Measurements from ENCODE around the gene CDC42BPB. TPM values are rescaled to one million over a fixed set of nuclear protein-coding genes. Genes with fewer than 3 reads are reported as not detected.
A peak's percentile ranks its signal among the peaks of the same experiment; 100 is the strongest.

The CDC42BPB gene
- total and polyA plus RNA-seq, 2 of the 13 experiments (the other 11 are each of a cell fraction or from before 2014, with no cell fraction given) = 19.7 to 32.3 TPM

DNA sequence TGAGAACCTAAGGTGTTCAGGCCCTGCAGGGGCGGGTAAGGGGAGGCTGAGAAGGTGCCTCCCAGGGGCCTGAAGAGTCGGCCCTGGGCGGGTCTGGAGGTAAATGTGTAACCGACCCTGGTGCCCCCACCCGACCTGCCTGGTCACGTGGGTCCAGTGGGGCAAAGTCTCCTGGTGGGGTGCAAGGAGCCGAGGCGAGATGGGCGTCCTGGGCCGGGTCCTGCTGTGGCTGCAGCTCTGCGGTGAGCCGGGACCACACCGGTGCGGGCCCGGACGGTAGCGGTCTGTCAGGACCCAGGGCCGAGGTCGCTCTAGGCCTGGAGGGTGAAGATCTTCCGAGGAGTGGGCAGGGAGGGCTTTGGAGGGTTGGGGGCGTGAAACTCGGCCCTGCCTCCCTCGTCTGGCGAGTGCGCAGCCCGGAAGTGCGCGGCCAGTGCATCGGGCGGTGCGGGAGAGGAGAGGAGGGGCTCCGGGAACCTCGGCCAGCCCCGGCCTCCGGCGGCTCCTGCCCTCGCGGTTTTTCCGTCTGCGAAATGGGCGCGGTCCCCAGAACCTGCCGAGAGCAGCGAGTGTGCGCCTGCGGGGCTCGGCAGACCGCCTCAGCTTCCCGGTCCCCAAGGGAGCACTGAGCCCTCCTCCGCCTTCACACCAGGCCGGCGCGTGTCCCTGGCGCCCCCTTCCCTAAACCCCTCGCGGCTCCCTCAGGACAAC, 134.7 kb downstream of the CDC42BPB start, which contains the start of gene AMN (continued):
- TF ChIP-seq ZNF737 (CRISPR knock-in tag; IDR thresholded peaks at IDR 0.05; ENCODE audit: borderline replicate concordance) (no peak), TRIM24 (CRISPR knock-in tag; IDR thresholded peaks at IDR 0.05) (no peak), SUZ12 (IDR thresholded peaks at IDR 0.05; ENCODE audit: low read depth, low read length) (no peak), GFI1 (CRISPR knock-in tag; IDR thresholded peaks at IDR 0.05; ENCODE audit: borderline replicate concordance) (no peak; the same call in 1 of the 2 replicates), HDAC1 (CRISPR knock-in tag; IDR thresholded peaks at IDR 0.05) (peak; percentile 92), ZNF367 (CRISPR knock-in tag; IDR thresholded peaks at IDR 0.05; ENCODE audit: borderline replicate concordance) (peak; percentile 77; the same call in 1 of the 2 replicates), RBM22 (optimal IDR thresholded peaks at IDR 0.05; ENCODE audit: low read length) (no peak), DNMT1 (CRISPR knock-in tag; IDR thresholded peaks at IDR 0.05) (peak; percentile 48; the same call in 1 of the 2 replicates), ZKSCAN1 (IDR thresholded peaks at IDR 0.05; ENCODE audit: low read length) (no peak), YY1 (IDR thresholded peaks at IDR 0.05; ENCODE audit: insufficient read depth, insufficient replicate concordance, low read depth, low read length) (peak; percentile 58), ZNF792 (CRISPR knock-in tag; IDR thresholded peaks at IDR 0.05) (peak; percentile 94), ZSCAN22 (CRISPR knock-in tag; IDR thresholded peaks at IDR 0.05) (no peak), NFKBIZ (CRISPR knock-in tag; IDR thresholded peaks at IDR 0.05) (no peak), MEF2D (CRISPR knock-in tag; IDR thresholded peaks at IDR 0.05) (0 out of 2 replicates have a peak, but pooled peaks have one; percentile 70), ZNF75D (CRISPR knock-in tag; IDR thresholded peaks at IDR 0.05; ENCODE audit: borderline replicate concordance) (no peak), CREB1 (IDR thresholded peaks at IDR 0.05) (no peak), CREB1 (CRISPR knock-in tag; IDR thresholded peaks at IDR 0.05) (no peak), BATF2 (CRISPR knock-in tag; IDR thresholded peaks at IDR 0.05) (no peak; the same call in 1 of the 2 replicates), GATAD2A (CRISPR knock-in tag; IDR thresholded peaks at IDR 0.05) (peak; percentile 52), ZNF382 (CRISPR knock-in tag; IDR thresholded peaks at IDR 0.05; ENCODE audit: borderline replicate concordance) (no peak), SETDB1 (CRISPR knock-in tag; IDR thresholded peaks at IDR 0.05; ENCODE audit: borderline replicate concordance) (no peak), HOXD1 (CRISPR knock-in tag; IDR thresholded peaks at IDR 0.05) (peak; percentile 21; the same call in 1 of the 2 replicates)
- TF ChIP-seq, protein P1, sequence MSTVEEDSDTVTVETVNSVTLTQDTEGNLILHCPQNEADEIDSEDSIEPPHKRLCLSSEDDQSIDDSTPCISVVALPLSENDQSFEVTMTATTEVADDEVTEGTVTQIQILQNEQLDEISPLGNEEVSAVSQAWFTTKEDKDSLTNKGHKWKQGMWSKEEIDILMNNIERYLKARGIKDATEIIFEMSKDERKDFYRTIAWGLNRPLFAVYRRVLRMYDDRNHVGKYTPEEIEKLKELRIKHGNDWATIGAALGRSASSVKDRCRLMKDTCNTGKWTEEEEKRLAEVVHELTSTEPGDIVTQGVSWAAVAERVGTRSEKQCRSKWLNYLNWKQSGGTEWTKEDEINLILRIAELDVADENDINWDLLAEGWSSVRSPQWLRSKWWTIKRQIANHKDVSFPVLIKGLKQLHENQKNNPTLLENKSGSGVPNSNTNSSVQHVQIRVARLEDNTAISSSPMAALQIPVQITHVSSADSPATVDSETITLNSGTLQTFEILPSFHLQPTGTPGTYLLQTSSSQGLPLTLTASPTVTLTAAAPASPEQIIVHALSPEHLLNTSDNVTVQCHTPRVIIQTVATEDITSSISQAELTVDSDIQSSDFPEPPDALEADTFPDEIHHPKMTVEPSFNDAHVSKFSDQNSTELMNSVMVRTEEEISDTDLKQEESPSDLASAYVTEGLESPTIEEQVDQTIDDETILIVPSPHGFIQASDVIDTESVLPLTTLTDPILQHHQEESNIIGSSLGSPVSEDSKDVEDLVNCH (CRISPR knock-in tag; IDR thresholded peaks at IDR 0.05) = 0 out of 2 replicates have a peak, but pooled peaks have one; percentile 38
- TF ChIP-seq, protein P2, sequence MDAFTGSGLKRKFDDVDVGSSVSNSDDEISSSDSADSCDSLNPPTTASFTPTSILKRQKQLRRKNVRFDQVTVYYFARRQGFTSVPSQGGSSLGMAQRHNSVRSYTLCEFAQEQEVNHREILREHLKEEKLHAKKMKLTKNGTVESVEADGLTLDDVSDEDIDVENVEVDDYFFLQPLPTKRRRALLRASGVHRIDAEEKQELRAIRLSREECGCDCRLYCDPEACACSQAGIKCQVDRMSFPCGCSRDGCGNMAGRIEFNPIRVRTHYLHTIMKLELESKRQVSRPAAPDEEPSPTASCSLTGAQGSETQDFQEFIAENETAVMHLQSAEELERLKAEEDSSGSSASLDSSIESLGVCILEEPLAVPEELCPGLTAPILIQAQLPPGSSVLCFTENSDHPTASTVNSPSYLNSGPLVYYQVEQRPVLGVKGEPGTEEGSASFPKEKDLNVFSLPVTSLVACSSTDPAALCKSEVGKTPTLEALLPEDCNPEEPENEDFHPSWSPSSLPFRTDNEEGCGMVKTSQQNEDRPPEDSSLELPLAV (CRISPR knock-in tag; conservative IDR thresholded peaks at IDR 0.05; ENCODE audit: low read depth) = no peak
- TF ChIP-seq, protein P3, sequence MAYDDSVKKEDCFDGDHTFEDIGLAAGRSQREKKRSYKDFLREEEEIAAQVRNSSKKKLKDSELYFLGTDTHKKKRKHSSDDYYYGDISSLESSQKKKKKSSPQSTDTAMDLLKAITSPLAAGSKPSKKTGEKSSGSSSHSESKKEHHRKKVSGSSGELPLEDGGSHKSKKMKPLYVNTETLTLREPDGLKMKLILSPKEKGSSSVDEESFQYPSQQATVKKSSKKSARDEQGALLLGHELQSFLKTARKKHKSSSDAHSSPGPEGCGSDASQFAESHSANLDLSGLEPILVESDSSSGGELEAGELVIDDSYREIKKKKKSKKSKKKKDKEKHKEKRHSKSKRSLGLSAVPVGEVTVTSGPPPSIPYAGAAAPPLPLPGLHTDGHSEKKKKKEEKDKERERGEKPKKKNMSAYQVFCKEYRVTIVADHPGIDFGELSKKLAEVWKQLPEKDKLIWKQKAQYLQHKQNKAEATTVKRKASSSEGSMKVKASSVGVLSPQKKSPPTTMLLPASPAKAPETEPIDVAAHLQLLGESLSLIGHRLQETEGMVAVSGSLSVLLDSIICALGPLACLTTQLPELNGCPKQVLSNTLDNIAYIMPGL (CRISPR knock-in tag; IDR thresholded peaks at IDR 0.05; ENCODE audit: borderline replicate concordance in 1 of 2, low read depth in 1 of 2) = peak; percentile 70 to 71; a peak in 3 of 4 replicates
